ENCODE results near the gene TBCC. TPM values are rescaled to one million over a fixed set of nuclear protein-coding genes. Genes with fewer than 3 reads are reported as not detected.
A peak's percentile ranks its signal among the peaks of the same experiment; 100 is the strongest.

TBCC gene
- total and polyA plus RNA-seq, 8 donors, result 5.1 to 35.4 (median 9.1) TPM

DNA sequence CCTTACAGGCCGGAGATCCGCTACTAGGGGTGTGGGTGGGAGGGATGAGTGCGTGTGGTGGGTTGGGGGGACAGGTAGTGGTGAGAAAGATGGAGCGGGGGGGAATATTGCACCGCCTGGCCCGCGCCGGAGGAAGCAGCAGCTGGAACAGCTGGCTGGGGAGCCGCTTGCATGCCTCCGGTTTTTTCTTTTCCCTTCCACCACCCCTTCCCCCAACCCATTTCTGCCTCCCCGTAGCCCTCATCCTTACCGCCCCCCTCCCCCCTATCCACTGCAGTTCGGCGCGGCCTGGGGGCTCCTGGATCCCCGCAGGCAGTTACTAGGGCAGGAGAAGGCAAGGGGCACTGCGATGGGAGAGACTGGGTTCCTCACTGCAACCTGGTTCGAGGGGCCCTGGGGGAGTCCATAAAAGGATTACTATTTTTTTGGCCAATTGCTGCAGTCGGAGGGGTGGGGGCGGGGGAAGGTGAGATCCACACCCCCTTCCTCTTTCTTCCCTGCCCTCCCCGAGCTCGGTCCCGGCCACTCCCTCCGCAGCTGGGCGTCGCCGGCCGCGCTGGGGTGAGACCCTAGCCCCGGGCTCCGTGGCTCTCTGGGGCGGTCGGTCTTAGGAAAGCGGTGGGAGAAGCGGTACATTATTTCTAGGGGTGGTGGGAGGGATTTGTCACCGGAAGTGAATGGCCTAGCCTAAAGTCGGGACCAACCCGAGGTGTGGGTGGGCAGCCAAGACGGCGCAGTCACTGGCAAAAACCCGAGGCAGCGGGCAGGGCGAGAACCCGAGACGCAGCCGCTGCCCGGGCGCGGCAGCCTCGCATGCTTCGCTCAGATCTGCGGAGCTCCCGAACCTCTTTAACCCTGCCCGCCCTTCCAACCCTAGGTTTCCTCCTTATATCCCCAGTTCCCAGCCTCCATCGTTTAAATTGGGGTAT, 824 bp upstream of the TBCC start:
- Histone ChIP-seq H3K4me1 (peaks cover 9 to 17% (median 11%) of the 10 kb centered on the region in 3 donors), H3K27ac (peak overlapping the region; percentile 60 to 93 (median 84)), H3K9me3 (no peaks in the 10 kb centered on the region), H3K36me3 (no peaks in the 10 kb centered on the region), H3K27me3 (no peaks in the 10 kb centered on the region), H3K4me3 (peak overlapping the region; percentile 58 to 90 (median 66))
- peak; percentile 73 to 83 (median 78) for ATAC-seq
- intact Hi-C loops (cut with DNase I), result no loop called here
- FAIRE-seq, result no peak
- WGBS, 2 donors, result 0 to 1% methylated on average over 48 to 55 of the region's 55 CpGs
- TF ChIP-seq, protein P1, sequence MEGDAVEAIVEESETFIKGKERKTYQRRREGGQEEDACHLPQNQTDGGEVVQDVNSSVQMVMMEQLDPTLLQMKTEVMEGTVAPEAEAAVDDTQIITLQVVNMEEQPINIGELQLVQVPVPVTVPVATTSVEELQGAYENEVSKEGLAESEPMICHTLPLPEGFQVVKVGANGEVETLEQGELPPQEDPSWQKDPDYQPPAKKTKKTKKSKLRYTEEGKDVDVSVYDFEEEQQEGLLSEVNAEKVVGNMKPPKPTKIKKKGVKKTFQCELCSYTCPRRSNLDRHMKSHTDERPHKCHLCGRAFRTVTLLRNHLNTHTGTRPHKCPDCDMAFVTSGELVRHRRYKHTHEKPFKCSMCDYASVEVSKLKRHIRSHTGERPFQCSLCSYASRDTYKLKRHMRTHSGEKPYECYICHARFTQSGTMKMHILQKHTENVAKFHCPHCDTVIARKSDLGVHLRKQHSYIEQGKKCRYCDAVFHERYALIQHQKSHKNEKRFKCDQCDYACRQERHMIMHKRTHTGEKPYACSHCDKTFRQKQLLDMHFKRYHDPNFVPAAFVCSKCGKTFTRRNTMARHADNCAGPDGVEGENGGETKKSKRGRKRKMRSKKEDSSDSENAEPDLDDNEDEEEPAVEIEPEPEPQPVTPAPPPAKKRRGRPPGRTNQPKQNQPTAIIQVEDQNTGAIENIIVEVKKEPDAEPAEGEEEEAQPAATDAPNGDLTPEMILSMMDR (IDR thresholded peaks at IDR 0.05), result no peak
- peak; percentile 70 to 86 (median 80) for DNase-seq

DNA sequence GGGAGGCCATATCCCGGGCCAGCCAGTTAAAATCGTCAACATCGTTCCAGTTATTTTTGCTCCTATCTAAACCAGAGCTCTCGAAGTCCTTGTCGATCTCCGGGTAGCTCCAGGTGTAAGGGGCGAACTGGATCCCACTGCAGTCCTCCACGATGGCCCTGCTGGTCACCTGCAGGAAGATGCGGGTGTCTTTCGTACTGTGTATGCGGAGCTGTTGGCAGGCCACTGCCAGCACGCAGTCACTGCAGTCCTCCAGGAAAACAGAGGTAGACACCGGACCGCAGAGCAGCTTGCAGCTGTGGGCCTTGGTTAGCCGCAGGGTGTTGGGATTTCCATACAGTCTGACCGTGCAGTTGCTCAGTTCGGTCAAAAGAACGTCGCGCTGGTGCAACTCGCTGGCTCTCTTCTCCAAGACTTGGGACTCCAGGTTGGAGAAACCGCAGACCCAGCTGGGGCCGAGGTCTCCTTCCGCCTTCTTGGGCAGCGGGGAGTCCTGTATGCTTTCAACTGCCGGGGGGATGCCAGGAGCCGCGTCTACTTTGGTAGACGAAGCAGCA, 742 bp downstream of the TBCC start:
- H3K27ac ChIP-seq, result peak overlapping the region; percentile 89 to 97 (median 92)
- ATAC-seq, result peak in 3 of 4 donors; percentile 1
- TF ChIP-seq, protein P1 (IDR thresholded peaks at IDR 0.05), result no peak
- peak in 5 of 6 donors; percentile 18 to 77 (median 39) for DNase-seq
- peak overlapping the region; percentile 67 to 96 (median 92) for H3K4me3 ChIP-seq
- intact Hi-C loops (cut with DNase I), result no loop called here
- 1% methylated on average over 29 of the region's 29 CpGs for WGBS, 2 donors
- no peaks in the 10 kb centered on the region for H3K27me3 ChIP-seq
- no peaks in the 10 kb centered on the region for H3K36me3 ChIP-seq
- H3K4me1 ChIP-seq, result peaks cover 9 to 17% (median 11%) of the 10 kb centered on the region in 3 donors
- FAIRE-seq, result no peak
- no peaks in the 10 kb centered on the region for H3K9me3 ChIP-seq

DNA sequence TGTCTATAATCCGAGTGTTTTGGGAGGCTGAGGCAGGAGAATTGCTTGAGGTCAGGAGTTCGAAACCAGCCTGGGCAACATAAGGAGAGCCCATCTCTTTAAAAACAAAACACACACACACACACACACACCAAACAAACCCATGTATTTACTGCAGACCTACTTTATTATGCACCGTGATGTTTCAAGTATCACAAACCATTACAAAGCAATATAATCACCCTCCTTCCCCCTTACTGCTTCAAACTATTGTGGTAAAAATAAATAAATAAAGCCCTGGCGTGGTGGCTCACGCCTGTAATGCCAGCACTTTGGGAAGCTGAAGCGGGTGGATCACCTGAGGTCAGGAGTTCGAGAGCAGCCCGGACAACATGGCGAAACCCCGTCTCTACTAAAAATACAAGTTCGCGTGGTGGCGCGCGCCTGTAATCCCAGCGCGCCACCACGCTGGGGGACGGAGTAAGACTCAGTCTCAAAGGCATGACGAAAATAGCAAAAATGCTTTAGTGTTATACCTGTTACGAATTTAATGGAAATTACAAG, 1.5 kb downstream of the TBCC start:
- ATAC-seq, result no peak
- peak overlapping the region in 1 of 4 donors; percentile 37 for H3K27ac ChIP-seq

DNA sequence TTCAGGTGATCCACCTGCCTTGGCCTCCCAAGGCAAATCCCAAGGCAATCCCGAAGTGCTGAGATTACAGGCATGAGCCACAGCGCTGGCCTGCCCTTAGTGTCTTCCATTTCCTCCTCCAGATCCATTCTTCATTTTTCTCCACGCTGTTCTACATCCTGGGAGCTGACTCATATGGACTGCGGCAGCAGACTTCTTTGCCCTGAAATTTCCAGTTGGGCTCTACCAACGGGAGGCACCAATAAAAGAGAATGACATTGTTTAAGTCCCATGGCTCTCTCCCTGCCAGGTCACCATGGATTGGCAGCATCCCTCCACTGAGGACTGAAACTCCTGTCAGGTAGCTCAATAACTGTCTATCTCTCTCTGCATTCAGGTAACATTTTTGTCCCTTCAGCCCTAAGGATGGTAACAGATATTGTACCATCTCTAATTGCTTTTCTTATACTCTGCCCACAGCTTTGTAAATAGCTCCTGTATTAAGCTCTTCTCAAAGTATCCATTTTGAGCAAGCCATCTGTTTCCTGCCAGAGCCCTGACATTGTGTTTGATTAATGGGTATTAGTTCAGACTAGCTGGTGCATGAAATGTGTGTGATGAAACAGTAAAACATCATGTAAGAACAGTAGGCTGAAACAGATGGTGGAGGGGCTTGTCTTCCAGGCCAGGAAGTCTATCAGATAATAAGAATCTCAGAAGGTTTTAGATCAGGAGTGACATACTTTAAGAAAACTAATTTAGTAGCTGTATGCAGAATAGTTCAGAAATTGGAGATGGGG, 3.6 kb downstream of the TBCC start:
- TF ChIP-seq, protein P1 (IDR thresholded peaks at IDR 0.05), result no peak
- peak in 1 of 4 donors; percentile 2 for ATAC-seq
- 69 to 77% methylated on average over 5 of the region's 5 CpGs for WGBS, 2 donors
- H3K27me3 ChIP-seq, result no peaks in the 10 kb centered on the region
- intact Hi-C loops (cut with DNase I), result no loop called here
- peaks cover 0 to 9% (median 5%) of the 10 kb centered on the region in 3 donors for H3K4me1 ChIP-seq
- no peaks in the 10 kb centered on the region for H3K9me3 ChIP-seq
- H3K27ac ChIP-seq, result peak overlapping the region in 1 of 4 donors; percentile 17
- no peaks in the 10 kb centered on the region for H3K36me3 ChIP-seq
- H3K4me3 ChIP-seq, result no peak overlapping the region
- FAIRE-seq, result no peak
- DNase-seq, result no peak

More for the DNA sequence above, 1.5 kb downstream of the TBCC start:
- Histone ChIP-seq H3K27me3 (no peaks in the 10 kb centered on the region), H3K9me3 (no peaks in the 10 kb centered on the region), H3K4me1 (peaks cover 9 to 16% (median 11%) of the 10 kb centered on the region in 3 donors), H3K4me3 (peak overlapping the region; percentile 67 to 96 (median 92)), H3K36me3 (no peaks in the 10 kb centered on the region)
- DNase-seq (no peak), FAIRE-seq (no peak)
- intact Hi-C loops (cut with DNase I), result no loop called here
- TF ChIP-seq, protein P1 (IDR thresholded peaks at IDR 0.05), result no peak
- WGBS, 2 donors, result 36 to 38% methylated on average over 21 of the region's 21 CpGs
